Fibroblast of upper back skin (primary cell): ENCODE results near the gene DLG5.

Source experiments
- DNase-seq: peaks from one replicate; pipeline ENCODE4 v3.0.0-alpha.2; 2013

The DLG5 gene

GRCh38 chr10:77943121-77943901, 16.8 kb upstream of the DLG5 start:
- peak; percentile 93 for DNase-seq

- DNase-seq: no peak
These were observed 15.2 kb upstream of the DLG5 start for GRCh38 chr10:77941790-77942189.

GRCh38 chr10:77940627-77941026, 14.1 kb upstream of the DLG5 start:
- no peak for DNase-seq

DNA sequence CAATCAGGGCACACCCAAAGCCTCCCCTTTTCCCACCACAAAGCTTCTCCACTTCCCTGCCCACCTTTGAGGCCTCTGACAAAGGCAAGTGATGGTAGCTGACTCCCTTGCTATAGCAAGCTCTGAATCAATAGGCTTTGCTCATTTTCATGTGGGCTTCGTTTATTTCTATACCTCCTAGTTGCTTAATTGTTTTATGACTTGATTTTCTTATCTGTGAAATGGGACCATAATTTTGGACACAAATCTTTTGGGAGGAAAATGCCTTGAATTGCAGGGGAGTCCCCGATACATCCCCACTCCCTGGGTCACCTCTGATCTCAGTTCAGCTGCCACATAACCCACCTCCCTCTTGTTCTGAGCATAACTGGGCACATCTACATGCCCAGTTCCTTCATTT, 13.7 kb upstream of the DLG5 start:
- no peak for DNase-seq

GRCh38 chr10:77939561-77940001, 13.0 kb upstream of the DLG5 start:
- DNase-seq: peak; percentile 84

- no peak for DNase-seq
These were observed 10.4 kb upstream of the DLG5 start for GRCh38 chr10:77936697-77937567.

GRCh38 chr10:77932016-77932715, 5.6 kb upstream of the DLG5 start:
- DNase-seq: no peak

GRCh38 chr10:77927402-77928246, 1.1 kb upstream of the DLG5 start:
- DNase-seq: no peak

DNA sequence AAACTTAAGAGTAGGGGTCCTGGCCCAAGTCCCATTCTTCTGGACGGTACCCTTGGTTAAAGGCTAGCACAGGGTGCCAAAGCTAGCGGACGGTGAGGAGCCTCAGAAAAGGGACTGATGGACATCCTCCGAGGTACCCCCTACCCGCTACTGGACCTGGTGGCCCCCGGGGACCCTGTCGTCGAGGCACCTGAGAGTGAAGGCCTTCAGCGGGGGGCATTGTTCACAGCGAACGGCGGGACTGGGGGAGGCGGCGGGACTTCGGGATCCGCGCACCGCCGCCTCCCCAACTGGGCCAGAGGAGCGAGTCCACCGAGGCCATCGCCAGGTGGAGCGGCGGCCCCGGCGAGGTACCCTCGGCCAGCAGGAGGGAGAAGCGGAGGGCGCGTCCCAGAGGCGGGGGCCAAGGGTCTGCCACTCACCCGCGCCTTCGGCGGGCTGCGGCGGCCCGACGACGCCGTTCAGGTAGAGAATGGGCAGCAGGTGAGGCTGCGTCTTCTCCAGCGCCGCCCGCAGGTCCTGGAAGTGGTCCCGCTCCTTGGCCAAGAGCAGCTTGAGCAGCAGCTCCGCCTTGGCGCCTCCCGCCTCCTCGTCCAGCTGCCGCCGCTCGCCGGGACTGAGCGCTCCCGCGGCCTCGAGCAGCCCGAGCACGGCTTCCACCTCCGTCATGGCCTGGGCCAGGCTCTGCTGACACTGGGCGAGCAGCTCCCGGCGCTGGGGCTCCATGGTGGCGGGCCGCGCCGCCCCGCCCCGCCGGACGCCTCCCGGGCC, 575 bp downstream of the DLG5 start:
- DNase-seq: peak; percentile 12

- peak; percentile 24 for DNase-seq
These were observed 1.2 kb downstream of the DLG5 start for GRCh38 chr10:77925410-77925794.

DNA sequence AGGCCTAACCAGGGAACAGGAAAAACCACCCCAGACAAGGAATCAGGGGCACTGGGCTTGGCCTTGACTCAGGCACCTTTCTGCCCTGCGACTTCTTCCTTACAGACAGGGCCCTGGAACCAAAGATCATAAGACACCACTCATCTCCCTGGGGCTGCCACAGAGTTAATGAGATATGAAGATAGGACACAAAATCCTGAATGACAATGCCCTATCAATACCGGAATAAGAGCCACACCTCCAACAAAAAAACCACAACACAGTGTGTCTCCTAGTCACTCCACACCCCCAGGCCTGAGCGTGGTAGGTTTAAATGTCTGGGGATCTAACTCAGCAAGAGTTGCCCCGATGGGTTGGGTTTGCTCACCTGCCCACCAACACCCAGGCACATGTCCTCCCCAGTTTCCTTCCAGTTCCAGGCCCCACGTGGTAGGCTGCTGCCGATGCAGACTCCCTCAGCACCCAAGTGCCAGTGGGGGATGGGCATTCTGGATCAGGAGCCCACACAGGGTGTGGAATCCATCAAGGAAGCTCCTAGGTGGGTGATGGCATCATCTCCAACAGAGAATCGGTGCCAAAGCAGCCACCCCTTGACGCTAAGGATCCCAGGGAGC, 3.9 kb downstream of the DLG5 start:
- no peak for DNase-seq

DNA sequence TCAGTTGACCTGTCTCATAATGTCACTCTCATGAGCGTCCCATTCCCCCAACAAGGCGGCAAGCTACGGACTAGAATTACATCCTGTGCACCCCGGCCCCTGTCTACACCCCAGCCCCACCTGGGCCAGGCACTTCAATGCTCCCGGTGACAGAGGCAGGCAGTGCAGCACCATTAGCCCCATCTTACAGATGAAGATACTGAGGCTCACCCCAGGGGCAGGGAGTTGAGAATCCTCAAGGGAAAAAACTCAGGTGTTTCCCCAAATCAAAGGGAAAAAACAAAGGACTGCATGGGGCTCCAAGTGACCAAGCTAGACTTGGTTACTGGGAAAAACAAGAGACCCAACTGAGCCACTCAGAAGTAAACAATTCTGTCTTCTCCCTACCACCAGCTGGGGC, 4.5 kb downstream of the DLG5 start:
- DNase-seq: no peak

- DNase-seq: no peak
These were observed 5.2 kb downstream of the DLG5 start for GRCh38 chr10:77921395-77921794.

GRCh38 chr10:77920495-77920894, 6.1 kb downstream of the DLG5 start:
- DNase-seq: no peak

DNA sequence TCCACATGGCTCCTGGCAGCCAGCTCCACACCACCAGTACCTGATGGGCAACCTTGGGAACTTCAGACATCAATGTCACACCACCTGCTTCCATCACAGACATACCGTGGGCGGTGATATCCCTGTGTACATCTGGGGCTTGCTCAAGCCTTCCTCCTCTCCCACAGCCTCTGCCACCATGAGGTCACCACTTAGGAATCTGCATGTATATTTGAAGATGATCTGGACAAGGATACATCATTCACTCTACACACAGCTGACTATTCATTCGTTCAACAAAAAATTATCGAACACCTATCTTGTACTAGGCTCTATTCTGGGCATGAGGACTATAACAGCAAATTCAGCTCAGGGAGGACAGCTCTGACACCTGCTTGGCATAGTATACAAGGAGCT, 6.8 kb downstream of the DLG5 start:
- DNase-seq: peak; percentile 80

GRCh38 chr10:77915319-77916105, 11.0 kb downstream of the DLG5 start:
- peak; percentile 40 for DNase-seq

DNA sequence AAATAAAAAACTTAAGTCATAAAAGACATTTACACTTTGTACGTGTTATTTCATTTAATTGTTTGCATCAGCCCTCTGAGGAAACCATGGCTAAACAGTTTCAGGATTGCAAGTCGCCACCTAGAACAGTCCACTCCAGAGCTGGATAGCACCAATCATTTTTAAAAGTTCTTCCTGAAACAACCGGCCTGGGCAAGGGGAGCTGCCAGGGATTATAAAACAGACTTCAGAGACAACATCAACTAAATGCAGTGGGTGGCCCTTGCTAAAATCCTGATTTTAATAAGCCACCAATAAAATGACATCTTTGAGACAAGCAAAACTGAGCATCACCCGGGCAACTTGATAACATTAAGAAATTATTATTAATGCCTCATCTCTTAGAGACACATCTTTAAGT, 13.5 kb downstream of the DLG5 start:
- DNase-seq: no peak

DNA sequence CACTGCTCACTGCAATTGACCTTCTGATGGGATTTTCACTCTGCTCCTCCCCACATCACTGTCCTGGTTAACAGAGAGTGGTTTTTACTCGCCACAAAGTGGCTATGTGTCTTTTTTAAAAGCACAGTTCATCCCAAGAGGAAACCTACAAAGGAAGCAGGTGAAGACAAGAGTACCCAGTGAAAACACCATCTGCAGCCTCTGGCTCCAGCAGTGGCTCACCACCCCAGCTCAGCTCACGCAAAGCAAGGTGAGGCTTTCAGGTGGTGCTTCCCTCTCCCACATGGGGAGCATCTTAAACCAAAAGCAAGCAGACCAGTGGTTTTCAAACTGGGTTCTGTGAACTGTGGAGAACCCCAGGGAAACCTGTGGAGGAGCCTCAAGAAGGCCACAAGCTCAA, 14.0 kb downstream of the DLG5 start:
- no peak for DNase-seq

DNA sequence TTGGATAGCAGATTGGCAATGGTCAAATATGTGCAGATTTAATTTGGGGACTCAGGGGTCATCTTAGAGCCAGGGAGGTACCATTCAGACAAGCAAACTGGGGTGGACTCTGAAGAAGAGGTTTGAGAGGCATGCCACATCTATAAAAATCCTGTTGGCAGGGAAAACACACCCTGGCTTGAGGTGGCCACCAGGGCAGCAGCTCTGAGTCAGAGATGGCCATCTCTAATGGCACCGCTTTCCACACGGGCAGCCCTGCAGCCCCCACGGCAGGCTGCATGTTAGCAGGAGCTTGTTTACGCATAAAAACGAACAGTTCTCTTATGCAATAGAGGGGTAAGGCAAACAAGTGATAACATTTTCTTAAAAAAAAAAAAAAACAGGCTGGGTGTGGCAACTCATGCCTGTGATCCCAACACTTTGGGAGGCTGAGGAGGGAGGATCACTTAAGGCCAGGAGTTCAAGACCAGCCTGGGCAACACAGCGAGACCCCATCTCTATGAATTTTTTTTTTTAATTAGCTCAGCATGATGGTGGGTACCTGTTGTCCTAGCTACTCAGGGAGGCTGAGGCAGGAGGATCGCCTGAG, 14.9 kb downstream of the DLG5 start:
- no peak for DNase-seq

DNA sequence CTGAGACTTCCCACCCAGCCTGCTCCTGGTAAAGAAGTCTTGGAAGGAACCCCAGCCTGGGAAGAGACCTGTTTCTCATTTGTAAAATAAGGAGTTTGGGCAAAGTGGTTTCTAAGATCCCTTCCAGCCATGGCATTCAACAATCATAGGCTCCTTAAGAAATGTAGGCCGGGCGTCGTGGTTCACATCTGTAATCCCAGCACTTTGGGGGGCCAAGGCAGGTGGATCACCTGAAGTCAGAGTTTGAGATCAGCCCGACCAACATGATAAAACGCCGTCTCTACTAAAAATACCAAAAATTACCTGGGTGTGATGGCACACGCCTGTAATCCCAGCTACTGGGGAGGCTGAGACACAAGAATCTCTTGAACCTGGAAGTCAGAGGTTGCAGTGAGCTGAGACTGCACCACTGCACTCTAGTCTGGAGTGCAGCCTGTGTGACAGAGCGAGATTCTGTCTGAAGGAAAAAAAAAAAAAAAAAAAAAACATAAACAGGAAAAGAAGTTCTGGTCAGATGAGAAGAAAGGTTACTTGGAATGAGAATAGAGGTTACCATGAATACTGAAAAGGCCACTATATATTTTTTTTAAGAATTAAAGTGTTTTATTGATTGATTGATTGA, 15.9 kb downstream of the DLG5 start:
- DNase-seq: no peak
